Mucosa of rectum (tissue), 2 donors: ENCODE data around the gene PHLDB3.
A peak's percentile ranks its signal among the peaks of the same experiment; 100 is the strongest.

ENCODE experiments used
- H3K27ac ChIP-seq, 2 donors: one replicate each; pipeline ENCODE4 v1.7.0; 2013; ENCODE audit warnings: inconsistent platforms in 2 of 2, low read depth in 2 of 2, low read length in 2 of 2
- H3K27me3 ChIP-seq, 2 donors: one replicate each; pipeline ENCODE4 v1.7.0; 2013; ENCODE audit warnings: low read length in 2 of 2; ENCODE audit not compliant: control insufficient read depth in 2 of 2, insufficient read depth in 2 of 2
- H3K36me3 ChIP-seq, 2 donors: one replicate each; pipeline ENCODE4 v1.7.0; 2013; ENCODE audit warnings: low read length in 2 of 2; ENCODE audit not compliant: control insufficient read depth in 2 of 2, insufficient read depth in 2 of 2
- H3K4me1 ChIP-seq, 2 donors: one replicate each; pipeline ENCODE4 v1.7.0; 2013; ENCODE audit warnings: low read length in 2 of 2, mild to moderate bottlenecking in 1 of 2; ENCODE audit not compliant: control insufficient read depth in 2 of 2, insufficient read depth in 2 of 2
- H3K4me3 ChIP-seq, 2 donors: one replicate each; pipeline ENCODE4 v1.7.0; 2013; ENCODE audit warnings: low read length in 2 of 2
- H3K9ac ChIP-seq, 2 donors: one replicate each; pipeline ENCODE4 v1.7.0; 2013; ENCODE audit warnings: low read length in 2 of 2, low read depth in 1 of 2, mild to moderate bottlenecking in 1 of 2
- H3K9me3 ChIP-seq, 2 donors: one replicate each; pipeline ENCODE4 v1.7.0; 2013; ENCODE audit warnings: low read length in 2 of 2; ENCODE audit not compliant: control insufficient read depth in 2 of 2
- donor health status: healthy.
- donor health status: Normal muscosa, but diverticular disease.

Gene PHLDB3

DNA sequence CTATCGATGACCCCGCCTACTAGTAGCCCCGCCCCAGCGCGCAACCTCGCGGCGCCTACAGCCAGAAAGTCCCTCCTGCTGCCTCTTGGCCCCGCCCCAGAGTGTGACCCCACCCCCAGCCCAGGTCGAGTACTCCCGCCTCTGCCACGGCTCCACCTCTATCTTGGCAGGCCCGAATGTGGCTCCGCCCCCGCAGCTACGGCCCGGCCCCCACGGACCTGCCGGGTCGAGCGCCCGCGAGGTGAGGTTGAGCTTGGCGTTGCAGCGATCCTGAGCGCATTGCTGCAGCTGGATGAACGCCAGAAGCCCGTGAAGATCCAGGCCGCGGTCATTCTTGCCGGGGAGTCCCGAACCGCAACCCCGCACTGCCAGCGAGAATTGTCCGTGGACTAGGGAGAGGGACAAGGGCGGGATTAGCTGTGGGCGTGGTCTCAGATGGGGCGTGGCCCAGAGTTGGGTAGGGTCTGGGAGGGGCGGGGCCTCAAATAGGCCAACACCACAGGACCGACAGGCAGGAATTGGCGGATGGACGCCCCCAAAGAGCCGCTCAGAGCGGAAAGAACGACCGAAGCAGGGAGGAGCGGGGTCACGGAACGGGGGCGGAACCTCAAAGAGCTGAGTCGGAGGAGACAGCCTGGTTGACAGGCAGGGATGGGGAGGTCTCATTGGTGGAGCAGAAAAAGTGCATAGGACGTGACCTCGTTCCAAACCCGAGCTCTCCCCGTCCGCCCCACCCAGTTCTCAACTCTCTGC is 41.0 kb downstream of the PHLDB3 start:
- Histone ChIP-seq H3K4me3 (peak overlapping the region; percentile 81 to 90), H3K36me3 (no peaks in the 10 kb centered on the region), H3K27me3 (no peaks in the 10 kb centered on the region), H3K27ac (peak overlapping the region; percentile 85 to 88), H3K9ac (peak overlapping the region; percentile 65 to 70), H3K4me1 (peaks cover 9 to 14% of the 10 kb centered on the region in 2 donors), H3K9me3 (no peaks in the 10 kb centered on the region)

- H3K36me3 ChIP-seq = no peaks in the 10 kb centered on the region
- H3K4me1 ChIP-seq = peaks cover 4 to 14% of the 10 kb centered on the region in 2 donors
- H3K27ac ChIP-seq = peak overlapping the region; percentile 26 to 68
- H3K9ac ChIP-seq = peak overlapping the region in 1 of 2 donors; percentile 65
- H3K9me3 ChIP-seq = no peaks in the 10 kb centered on the region
- H3K27me3 ChIP-seq = no peaks in the 10 kb centered on the region
- peak overlapping the region; percentile 76 to 90 for H3K4me3 ChIP-seq
These were observed 41.7 kb downstream of the PHLDB3 start for GRCh38 chr19:43462785-43463380.

- Histone ChIP-seq H3K4me3 (no peak overlapping the region), H3K27me3 (no peaks in the 10 kb centered on the region), H3K27ac (no peak overlapping the region)
These were observed 42.2 kb downstream of the PHLDB3 start for GRCh38 chr19:43462383-43462782.

GRCh38 chr19:43461303-43461702 is 43.2 kb downstream of the PHLDB3 start:
- Histone ChIP-seq H3K9ac (no peak overlapping the region), H3K27me3 (no peaks in the 10 kb centered on the region), H3K9me3 (no peaks in the 10 kb centered on the region), H3K4me1 (peaks cover 4 to 14% of the 10 kb centered on the region in 2 donors), H3K27ac (no peak overlapping the region), H3K36me3 (no peaks in the 10 kb centered on the region), H3K4me3 (no peak overlapping the region)

More at GRCh38 chr19:43462383-43462782, 42.2 kb downstream of the PHLDB3 start:
- Histone ChIP-seq H3K9ac (no peak overlapping the region), H3K4me1 (peaks cover 4 to 14% of the 10 kb centered on the region in 2 donors), H3K9me3 (no peaks in the 10 kb centered on the region), H3K36me3 (no peaks in the 10 kb centered on the region)

DNA sequence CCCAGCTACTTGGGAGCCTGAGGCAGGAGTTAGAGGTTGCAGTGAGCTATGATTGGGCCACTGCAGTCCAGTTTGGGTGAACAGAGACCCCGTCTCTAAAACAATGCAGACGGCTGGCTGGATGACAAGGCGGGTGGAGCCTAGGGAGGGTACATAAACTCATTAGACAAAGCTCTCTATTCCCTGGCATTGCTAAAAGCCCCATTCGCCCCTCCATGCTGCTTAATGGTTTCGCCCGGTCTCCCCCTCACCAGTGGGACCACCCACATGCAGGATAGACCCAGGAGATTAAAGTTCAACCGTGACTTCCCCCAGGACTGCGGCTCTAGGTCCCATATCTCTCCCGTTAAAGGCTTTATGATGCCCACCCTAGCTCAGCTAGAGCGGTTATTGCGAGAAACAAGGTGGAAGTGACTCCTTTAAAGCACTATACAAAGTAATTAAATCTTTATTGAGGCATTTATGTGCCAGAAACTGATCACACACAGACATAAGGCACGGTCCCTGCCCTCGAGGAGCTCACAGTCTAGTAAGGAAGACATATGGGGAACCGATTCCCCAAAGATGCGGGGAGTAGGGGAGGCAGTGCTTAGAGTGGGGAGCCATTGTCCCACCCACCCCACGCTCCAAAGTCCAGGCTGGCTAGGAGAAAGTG is 44.1 kb downstream of the PHLDB3 start:
- H3K27ac ChIP-seq = no peak overlapping the region
- no peak overlapping the region for H3K4me3 ChIP-seq
- H3K9ac ChIP-seq = no peak overlapping the region
- H3K9me3 ChIP-seq = no peaks in the 10 kb centered on the region
- H3K4me1 ChIP-seq = peaks cover 4 to 19% of the 10 kb centered on the region in 2 donors
- H3K36me3 ChIP-seq = no peaks in the 10 kb centered on the region
- H3K27me3 ChIP-seq = no peaks in the 10 kb centered on the region

DNA sequence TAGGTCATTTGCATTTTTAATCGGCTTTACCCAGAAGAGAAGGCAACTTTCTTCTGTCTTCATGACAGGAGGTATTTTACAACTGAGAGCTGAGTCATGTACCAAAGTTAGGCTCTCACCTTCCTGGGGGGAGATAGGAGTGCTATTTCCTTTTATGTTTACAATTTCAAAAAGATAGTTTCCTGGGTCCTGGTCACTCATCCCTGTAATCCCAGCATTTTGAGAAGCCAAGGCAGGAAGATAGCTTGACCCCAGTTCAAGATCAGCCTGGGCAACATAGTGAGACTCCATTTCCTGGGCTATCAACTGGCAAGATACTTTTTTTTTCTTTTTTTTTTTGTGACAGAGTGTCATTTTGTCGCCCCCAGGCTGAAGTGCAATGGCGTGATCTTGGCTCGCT is 46.7 kb downstream of the PHLDB3 start:
- no peak overlapping the region for H3K27ac ChIP-seq
- peaks cover 0 to 10% of the 10 kb centered on the region in 2 donors for H3K4me1 ChIP-seq

DNA sequence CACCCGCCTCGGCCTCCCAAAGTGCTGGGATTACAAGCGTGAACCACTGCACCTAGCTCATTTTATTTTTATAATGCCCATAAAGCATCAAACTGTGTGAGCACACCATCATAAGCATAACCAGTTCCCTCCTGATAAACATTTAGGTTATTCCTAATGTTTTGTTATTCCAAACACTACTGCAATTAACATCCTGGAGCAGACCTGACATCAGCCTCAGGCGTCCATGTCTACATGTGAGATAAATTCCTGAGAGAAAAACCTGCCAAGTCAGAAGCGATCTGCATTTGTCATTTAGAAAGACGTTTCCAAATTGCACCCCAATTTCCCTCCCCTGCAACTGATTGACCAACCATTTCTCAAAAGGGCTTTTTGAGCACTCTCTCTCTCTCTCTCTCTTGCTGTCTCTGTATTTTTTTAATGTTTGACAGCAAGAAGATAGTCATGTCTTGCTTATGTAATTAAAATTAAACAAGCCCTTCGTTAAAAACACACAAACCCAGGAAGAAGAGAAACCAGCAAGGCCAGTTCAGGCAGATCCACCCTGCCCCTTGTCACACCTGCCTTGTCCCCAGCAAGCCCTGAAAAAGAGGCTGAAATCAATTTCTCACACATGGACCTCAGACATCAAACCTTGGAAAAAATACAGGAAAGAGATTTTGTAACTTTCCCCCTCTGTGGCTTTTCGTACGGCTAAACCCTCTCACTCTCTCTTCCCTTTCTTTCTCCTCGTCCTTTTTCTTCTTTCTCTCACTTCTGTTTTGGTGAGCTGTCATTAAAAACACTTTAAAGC is 49.0 kb downstream of the PHLDB3 start:
- Histone ChIP-seq H3K27ac (no peak overlapping the region), H3K27me3 (no peaks in the 10 kb centered on the region), H3K4me1 (peaks cover 0 to 8% of the 10 kb centered on the region in 2 donors), H3K4me3 (no peak overlapping the region), H3K9me3 (no peaks in the 10 kb centered on the region), H3K9ac (peak overlapping the region in 1 of 2 donors; percentile 10), H3K36me3 (no peaks in the 10 kb centered on the region)

More for the DNA sequence above, 46.7 kb downstream of the PHLDB3 start:
- no peaks in the 10 kb centered on the region for H3K9me3 ChIP-seq
- H3K4me3 ChIP-seq = no peak overlapping the region
- no peaks in the 10 kb centered on the region for H3K36me3 ChIP-seq
- no peaks in the 10 kb centered on the region for H3K27me3 ChIP-seq
- H3K9ac ChIP-seq = no peak overlapping the region

DNA sequence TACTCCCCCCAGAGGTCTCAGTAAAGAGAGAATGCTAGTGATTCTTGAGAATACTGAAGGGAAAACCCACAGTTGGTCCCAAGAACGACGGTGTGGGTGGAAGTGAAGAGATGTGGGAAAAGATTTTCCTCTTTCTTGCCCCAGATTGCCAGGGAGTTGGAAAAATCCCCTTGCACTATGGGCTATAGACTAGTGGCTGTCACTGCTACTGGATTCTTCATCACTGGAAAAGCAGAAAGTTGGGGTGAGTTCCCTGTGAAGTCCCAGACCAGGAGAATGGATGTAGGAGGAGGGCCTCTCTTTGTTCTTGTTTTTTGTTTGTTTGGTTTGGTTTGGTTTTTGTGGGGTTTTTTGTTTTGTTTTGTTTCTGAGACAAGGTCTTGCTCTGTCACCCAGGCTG is 50.5 kb downstream of the PHLDB3 start:
- Histone ChIP-seq H3K4me3 (no peak overlapping the region), H3K27ac (no peak overlapping the region), H3K36me3 (no peaks in the 10 kb centered on the region), H3K9ac (no peak overlapping the region), H3K4me1 (peaks cover 0 to 8% of the 10 kb centered on the region in 2 donors), H3K27me3 (no peaks in the 10 kb centered on the region), H3K9me3 (no peaks in the 10 kb centered on the region)

DNA sequence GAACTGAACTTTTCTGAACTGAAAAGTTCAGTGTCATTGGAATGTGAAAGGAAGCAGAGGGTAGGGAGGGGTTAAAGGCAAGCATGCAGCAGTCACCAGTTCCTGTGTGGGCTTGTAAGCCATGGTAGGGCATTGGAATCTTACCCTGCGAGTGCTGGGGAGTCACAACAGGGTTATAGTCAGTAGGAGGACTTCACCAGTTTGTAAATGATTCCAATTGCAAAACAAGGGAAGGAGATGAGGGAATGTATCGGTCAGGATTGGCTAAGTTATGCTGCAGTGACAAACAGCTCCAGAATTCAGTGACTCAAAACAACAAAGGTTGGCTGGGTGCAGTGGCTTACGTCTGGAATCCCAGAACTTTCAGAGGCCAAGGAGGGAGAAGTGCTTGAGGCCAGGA is 52.0 kb downstream of the PHLDB3 start:
- Histone ChIP-seq H3K4me3 (no peak overlapping the region), H3K9ac (no peak overlapping the region), H3K9me3 (no peaks in the 10 kb centered on the region), H3K27ac (no peak overlapping the region), H3K4me1 (peaks cover 0 to 8% of the 10 kb centered on the region in 2 donors), H3K27me3 (no peaks in the 10 kb centered on the region), H3K36me3 (no peaks in the 10 kb centered on the region)
